ENCODE results near the gene STAT5B. TPM values are rescaled to one million over a fixed set of nuclear protein-coding genes. Genes with fewer than 3 reads are reported as not detected.

The STAT5B gene
- total and polyA plus RNA-seq, 9 of the 15 experiments (the other 6 are each of a cell fraction or from before 2014, with no cell fraction given) = 20.8 to 176 (median 92.4) TPM

- peak in 1 of 3 experiments; percentile 53 for TF ChIP-seq YY1 (IDR thresholded peaks at IDR 0.05; ENCODE audit: borderline replicate concordance in 1 of 3, control insufficient read depth in 1 of 3, extremely low read depth in 1 of 3, insufficient read depth in 3 of 3, insufficient read length in 1 of 3, insufficient replicate concordance in 2 of 3, low read depth in 1 of 3, low read length in 2 of 3)
- TF ChIP-seq NFXL1 (CRISPR knock-in tag; IDR thresholded peaks at IDR 0.05) = no peak
- TF ChIP-seq, protein P1, sequence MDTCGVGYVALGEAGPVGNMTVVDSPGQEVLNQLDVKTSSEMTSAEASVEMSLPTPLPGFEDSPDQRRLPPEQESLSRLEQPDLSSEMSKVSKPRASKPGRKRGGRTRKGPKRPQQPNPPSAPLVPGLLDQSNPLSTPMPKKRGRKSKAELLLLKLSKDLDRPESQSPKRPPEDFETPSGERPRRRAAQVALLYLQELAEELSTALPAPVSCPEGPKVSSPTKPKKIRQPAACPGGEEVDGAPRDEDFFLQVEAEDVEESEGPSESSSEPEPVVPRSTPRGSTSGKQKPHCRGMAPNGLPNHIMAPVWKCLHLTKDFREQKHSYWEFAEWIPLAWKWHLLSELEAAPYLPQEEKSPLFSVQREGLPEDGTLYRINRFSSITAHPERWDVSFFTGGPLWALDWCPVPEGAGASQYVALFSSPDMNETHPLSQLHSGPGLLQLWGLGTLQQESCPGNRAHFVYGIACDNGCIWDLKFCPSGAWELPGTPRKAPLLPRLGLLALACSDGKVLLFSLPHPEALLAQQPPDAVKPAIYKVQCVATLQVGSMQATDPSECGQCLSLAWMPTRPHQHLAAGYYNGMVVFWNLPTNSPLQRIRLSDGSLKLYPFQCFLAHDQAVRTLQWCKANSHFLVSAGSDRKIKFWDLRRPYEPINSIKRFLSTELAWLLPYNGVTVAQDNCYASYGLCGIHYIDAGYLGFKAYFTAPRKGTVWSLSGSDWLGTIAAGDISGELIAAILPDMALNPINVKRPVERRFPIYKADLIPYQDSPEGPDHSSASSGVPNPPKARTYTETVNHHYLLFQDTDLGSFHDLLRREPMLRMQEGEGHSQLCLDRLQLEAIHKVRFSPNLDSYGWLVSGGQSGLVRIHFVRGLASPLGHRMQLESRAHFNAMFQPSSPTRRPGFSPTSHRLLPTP (IDR thresholded peaks at IDR 0.05; ENCODE audit: borderline replicate concordance, extremely low read depth, insufficient read length) = no peak
- TF ChIP-seq, protein P2, sequence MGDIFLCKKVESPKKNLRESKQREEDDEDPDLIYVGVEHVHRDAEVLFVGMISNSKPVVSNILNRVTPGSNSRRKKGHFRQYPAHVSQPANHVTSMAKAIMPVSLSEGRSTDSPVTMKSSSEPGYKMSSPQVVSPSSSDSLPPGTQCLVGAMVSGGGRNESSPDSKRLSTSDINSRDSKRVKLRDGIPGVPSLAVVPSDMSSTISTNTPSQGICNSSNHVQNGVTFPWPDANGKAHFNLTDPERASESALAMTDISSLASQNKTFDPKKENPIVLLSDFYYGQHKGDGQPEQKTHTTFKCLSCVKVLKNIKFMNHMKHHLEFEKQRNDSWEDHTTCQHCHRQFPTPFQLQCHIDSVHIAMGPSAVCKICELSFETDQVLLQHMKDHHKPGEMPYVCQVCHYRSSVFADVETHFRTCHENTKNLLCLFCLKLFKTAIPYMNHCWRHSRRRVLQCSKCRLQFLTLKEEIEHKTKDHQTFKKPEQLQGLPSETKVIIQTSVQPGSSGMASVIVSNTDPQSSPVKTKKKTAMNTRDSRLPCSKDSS (IDR thresholded peaks at IDR 0.05; ENCODE audit: low read depth, partially characterized antibody) = no peak
- TF ChIP-seq, protein P3, sequence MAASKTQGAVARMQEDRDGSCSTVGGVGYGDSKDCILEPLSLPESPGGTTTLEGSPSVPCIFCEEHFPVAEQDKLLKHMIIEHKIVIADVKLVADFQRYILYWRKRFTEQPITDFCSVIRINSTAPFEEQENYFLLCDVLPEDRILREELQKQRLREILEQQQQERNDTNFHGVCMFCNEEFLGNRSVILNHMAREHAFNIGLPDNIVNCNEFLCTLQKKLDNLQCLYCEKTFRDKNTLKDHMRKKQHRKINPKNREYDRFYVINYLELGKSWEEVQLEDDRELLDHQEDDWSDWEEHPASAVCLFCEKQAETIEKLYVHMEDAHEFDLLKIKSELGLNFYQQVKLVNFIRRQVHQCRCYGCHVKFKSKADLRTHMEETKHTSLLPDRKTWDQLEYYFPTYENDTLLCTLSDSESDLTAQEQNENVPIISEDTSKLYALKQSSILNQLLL (CRISPR knock-in tag; IDR thresholded peaks at IDR 0.05; ENCODE audit: borderline replicate concordance) = no peak
- TF ChIP-seq, protein P4, sequence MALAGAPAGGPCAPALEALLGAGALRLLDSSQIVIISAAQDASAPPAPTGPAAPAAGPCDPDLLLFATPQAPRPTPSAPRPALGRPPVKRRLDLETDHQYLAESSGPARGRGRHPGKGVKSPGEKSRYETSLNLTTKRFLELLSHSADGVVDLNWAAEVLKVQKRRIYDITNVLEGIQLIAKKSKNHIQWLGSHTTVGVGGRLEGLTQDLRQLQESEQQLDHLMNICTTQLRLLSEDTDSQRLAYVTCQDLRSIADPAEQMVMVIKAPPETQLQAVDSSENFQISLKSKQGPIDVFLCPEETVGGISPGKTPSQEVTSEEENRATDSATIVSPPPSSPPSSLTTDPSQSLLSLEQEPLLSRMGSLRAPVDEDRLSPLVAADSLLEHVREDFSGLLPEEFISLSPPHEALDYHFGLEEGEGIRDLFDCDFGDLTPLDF (CRISPR knock-in tag; IDR thresholded peaks at IDR 0.05) = no peak
- TF ChIP-seq IFI16 (CRISPR knock-in tag; IDR thresholded peaks at IDR 0.05) = no peak
- no peak for TF ChIP-seq GATA2 (CRISPR knock-in tag; IDR thresholded peaks at IDR 0.05)
- no peak for TF ChIP-seq HDAC6 (IDR thresholded peaks at IDR 0.05; ENCODE audit: low read depth, low read length)
- TF ChIP-seq, protein P5, sequence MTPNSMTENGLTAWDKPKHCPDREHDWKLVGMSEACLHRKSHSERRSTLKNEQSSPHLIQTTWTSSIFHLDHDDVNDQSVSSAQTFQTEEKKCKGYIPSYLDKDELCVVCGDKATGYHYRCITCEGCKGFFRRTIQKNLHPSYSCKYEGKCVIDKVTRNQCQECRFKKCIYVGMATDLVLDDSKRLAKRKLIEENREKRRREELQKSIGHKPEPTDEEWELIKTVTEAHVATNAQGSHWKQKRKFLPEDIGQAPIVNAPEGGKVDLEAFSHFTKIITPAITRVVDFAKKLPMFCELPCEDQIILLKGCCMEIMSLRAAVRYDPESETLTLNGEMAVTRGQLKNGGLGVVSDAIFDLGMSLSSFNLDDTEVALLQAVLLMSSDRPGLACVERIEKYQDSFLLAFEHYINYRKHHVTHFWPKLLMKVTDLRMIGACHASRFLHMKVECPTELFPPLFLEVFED (CRISPR knock-in tag; conservative IDR thresholded peaks at IDR 0.05) = no peak
- TF ChIP-seq PTBP1 (IDR thresholded peaks at IDR 0.05; ENCODE audit: low read depth, low read length) = no peak
- TF ChIP-seq, protein P6, sequence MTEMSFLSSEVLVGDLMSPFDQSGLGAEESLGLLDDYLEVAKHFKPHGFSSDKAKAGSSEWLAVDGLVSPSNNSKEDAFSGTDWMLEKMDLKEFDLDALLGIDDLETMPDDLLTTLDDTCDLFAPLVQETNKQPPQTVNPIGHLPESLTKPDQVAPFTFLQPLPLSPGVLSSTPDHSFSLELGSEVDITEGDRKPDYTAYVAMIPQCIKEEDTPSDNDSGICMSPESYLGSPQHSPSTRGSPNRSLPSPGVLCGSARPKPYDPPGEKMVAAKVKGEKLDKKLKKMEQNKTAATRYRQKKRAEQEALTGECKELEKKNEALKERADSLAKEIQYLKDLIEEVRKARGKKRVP (CRISPR knock-in tag; IDR thresholded peaks at IDR 0.05) = no peak
- TF ChIP-seq BRF2 (IDR thresholded peaks at IDR 0.05; ENCODE audit: borderline replicate concordance, insufficient read depth, insufficient read length) = no peak
- TF ChIP-seq ZNF263 (CRISPR knock-in tag; IDR thresholded peaks at IDR 0.05; ENCODE audit: borderline replicate concordance) = no peak
These were observed 37.8 kb upstream of the STAT5B start (continued) for GRCh38 chr17:42313773-42314566.

Data from K562 (cell line).